ENCODE data around the gene ESPN.
A peak's percentile ranks its signal among the peaks of the same experiment; 100 is the strongest.

The ESPN gene

DNA sequence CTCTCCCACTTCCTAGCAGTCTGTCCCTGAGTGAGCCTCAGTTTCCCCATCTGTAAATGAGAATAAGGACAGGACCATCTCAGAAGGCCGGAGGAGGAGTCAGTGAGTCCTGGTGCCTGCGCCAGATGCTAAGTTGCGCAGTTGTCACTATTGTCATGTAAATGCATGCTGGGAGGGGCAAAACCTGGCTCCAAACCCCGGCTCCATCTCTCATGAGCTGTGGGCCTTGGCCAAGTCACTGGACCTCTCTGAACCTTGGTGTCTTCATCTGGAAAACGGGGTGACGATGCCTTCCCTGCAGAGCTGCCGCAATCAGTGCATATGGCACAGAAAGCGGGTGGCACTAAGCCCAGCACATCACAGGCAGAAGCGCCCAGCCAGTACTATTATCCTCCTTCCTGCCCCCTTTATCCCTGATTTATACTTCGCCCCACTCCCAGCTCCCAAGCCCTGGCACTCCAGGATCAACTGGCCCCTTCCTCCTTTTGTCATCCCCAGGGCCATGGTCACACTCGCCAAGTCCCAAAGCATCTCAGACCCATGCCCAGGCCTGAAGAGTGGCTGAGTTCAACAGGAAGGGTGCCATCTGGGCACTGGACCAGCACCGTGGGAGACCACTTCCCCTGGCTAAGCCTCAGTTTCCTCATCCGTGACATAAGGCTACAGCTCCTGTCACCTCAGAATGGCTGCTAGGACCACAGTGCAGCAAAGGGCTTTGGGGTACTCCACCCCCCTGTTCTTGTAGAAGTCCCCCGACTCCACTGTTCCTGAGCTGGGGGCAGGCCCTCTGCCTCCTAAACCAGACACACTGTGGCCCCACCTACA is 71.2 kb downstream of the ESPN start:
- DNase-seq (ENCODE audit: low read depth in 1 of 2, low spot score in 1 of 2): no peak

DNA sequence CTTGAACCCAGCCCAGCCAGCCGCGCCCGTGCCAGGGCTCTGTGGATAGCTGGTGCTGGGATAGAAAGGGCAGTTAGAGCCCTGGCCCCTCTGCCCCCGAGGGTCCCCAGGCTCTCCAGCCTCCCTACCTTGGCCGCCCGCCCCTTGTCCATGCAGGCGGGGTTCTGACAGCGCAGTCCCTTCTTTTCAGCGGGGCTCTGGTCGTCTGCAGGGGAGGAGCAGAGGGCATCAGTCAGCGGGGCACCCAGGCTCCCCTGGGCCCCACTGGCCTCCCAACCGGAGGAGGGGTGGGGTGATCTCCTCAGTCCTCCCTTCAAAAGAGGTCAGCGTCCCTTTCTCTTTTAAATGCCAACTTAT is 71.8 kb downstream of the ESPN start:
- no peak for DNase-seq (ENCODE audit: low read depth in 1 of 2, low spot score in 1 of 2)

DNA sequence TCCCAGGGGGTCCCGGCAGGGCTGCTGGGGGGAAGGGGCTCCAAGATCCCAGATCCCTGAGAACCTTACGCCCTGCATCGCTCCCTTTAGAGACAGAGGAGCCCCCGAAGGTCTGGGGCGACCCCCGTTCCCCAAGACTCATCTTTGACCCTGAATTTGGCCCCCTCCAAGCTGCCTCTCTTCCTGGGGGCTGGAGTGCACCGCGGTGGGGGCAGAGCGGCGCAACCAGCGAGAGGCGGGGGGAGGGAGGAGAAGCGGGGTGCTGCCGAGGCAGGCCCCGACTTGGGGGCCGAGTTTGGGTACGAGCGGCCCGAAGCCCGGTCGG is 72.3 kb downstream of the ESPN start:
- no peak for DNase-seq (ENCODE audit: low read depth in 1 of 2, low spot score in 1 of 2)

DNA sequence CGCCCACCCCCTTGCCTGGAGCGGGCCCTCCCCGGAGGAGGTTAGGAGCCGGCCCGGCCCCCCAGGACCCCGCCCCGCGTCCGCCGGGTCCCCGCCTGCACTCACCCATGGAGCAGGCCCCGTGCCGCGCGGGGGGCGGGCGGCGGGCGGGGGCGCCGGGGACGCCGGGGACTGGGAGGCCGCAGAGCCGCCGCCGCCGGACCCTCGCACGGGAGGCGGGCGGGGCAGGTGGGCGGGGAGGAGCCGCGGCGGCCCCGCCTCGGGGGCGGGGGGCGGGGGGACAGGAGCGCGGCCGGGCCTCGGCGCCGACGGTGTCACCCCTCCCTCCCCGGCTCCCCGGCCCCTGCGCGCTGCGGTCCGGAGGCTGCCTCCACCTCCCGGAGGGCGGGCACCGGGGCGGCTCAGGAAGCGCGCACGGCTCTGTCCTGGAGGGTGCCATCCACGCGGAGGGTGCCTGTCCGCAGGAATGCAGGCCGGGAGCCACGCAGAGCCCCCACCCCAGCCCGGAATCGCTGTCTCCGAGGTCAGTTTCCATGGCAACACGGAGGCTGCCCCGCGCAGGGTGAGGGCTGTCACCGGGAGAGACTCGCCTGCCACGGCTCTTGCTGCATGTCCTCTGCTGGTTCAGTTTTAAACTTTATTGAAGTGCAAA is 72.8 kb downstream of the ESPN start:
- peak; percentile 23 to 38 for DNase-seq (ENCODE audit: low read depth in 1 of 2, low spot score in 1 of 2)

DNA sequence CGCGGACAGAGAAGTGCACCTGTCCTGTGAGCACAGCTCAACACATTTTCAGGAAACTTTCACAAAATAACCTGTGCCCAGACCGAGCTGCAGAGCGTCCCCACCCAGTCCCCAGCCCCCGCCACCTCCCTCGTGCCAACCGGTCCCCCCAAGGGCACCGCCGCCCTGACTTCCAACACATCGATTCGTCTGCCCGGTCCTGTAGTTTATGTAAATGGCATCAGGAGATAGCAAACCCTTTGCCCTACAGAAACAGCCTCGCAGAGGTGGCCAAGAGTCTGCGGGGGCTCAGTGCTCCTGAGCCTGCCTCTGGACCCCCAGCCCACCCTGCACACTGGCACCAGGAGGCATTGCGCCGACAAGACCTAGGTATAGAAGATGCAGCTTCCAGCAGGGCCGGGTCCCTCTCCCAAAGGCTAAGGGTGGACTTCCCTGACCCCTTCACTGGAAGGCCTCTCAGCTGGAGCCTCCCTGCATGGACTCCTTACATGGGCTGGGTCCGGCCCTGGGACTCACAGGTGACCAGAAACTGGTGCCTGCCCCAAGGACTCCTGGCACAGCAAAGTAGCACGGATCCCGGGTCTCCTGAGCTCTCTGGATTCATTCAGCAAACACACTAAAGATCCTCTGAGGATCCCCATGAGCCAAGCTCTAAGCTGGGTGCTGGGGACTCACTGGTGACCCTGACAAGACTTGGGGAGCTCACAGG is 73.4 kb downstream of the ESPN start:
- DNase-seq (ENCODE audit: low read depth in 1 of 2, low spot score in 1 of 2): no peak

DNA sequence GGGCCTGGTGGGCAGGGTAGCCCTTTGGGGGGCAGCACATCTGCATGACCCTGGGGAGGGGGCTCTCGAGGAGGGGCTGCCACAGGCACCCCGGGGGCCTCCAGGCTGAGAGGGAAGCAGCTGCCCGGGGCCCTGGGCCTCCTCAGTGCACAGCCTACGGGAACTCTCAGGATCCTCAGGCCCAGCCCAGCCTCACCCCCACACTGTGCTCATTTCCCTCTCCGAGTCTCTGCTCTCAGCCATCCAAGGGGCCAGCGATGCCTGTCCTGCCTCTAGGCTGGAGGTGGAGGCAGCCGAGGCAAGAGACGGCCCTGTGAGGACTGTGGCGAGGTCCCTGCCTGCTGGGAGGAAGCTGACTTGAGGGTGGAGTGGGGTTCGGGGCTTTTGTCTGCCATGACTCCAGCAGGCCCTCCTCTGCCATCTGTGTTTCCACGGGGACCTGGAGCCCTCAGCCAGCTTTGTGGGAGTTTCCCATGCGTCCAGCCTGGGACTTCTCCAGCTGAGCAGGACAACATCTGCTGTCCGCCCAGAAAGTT is 74.1 kb downstream of the ESPN start:
- DNase-seq (ENCODE audit: low read depth in 1 of 2, low spot score in 1 of 2): no peak

DNA sequence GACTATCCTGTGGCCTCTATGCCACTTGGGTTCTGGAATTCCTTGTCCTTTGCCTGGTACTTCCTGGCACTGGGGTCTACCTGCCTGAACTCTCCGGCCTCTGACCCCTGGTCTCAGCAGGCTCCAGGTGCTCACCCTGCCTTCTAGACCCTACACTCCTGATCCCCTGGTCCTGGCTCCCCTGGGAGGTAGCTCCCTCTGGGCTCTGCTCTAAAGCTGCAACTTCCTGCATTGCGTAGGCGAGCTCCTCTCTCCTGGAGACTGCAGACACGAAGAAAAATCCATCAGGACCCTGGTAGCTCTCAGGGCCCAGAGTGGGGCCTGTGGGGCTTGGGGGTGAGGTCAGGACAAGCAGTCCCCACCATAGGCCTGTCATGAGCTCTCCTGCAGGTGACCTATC is 74.7 kb downstream of the ESPN start:
- no peak for DNase-seq (ENCODE audit: low read depth in 1 of 2, low spot score in 1 of 2)

DNA sequence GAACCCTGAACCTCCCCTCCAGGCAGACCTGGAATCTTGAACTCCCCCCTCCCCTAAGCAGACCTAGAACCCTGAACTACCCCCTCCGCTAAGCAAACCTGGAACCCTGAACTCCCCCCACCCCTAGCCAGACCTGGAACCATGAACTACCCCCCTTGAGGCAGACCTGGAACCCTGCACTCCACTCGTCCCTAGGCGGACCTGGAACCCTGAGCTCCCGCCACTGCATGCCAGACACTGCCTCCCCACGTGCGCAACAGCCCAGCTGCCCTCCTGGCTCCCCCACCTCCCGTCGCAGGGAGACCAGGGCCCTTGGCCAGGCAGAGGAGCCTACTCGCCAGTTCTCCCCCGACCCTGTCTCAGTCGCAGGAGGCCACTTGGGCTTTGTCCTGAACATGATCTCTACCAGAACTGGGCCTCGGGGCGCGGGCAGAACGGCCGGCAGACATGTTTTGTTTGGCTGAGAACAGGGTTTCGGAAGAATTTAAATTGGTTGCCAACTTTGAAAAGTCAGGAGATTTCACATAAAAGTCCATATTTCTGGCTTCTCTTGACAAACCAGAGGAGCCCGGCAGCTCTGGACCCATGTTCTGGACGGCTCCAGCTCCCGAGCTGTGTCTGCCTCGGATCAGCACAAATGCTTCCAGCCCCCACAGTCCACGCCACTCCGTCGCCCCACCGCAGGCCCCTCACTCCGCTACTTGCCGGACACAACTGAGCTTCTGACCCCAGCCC is 76.1 kb downstream of the ESPN start:
- no peak for DNase-seq (ENCODE audit: low read depth in 1 of 2, low spot score in 1 of 2)

DNA sequence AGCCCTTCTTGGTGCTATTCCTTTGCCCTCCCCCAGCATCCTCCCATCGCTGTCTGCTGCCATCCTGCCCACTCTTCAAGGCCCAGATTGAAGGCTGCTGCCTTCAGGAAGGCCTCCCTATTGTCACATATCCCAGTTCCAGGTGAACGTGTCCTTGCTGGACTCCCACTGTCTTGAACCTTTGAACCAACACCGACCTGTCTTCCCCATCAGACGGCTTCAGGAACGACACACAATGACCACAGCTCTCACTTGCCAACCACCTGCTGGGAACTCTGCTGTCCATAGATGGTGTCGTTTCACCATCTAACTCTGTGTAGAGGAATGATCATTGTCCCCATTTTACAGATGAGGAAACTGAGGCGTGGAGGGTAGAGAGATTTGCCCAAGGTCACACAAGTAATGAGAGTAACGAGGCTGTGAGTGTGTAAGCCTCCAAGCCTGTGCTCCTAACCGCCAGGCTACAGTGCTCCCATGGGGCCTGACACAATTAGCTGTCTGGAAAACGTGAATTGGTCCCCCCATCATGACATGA is 76.8 kb downstream of the ESPN start:
- DNase-seq (ENCODE audit: low read depth in 1 of 2, low spot score in 1 of 2): no peak

DNA sequence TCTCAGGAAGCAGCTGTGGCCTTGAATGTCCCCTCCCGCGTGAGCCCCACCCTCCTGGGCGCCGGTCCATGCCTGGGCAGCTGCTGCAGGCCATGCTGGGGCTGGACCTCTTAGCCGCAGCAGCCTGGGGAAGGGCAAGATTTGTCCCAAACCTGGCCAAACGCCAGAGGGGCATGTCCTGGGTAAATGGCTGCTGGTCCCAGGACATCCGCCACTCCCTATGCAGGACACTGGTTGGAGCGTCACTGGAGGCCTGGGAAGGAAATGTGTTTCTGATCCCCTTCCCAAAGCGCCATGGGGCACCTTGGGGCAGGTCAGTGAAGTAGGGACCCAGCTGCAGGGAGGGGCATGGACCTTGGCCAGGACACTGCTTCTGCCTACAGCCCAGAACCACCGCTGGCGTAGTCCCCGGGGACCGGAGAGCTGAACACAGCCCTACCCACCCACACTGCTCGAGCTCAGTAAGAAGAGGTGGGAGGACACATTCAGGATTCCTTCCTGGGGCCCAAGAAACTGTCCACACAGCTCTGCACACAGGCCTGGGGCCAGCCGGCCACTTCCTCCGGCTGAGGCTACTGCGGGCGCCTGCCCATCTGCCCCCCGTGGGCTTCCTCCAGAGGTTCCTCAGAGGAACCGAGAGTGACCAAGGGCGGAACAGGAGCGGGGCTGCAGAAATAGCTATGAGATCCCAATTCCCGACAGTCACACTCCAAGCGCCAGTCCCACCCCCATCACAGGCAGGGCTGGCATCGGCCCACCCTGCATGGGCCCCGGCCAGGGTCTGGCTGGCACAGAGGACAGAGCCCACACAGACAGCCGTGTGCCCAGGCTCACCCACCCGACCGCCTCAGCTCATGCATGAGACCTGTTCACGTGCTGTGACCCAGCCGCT is 77.7 kb downstream of the ESPN start:
- DNase-seq (ENCODE audit: low read depth in 1 of 2, low spot score in 1 of 2): no peak

DNA sequence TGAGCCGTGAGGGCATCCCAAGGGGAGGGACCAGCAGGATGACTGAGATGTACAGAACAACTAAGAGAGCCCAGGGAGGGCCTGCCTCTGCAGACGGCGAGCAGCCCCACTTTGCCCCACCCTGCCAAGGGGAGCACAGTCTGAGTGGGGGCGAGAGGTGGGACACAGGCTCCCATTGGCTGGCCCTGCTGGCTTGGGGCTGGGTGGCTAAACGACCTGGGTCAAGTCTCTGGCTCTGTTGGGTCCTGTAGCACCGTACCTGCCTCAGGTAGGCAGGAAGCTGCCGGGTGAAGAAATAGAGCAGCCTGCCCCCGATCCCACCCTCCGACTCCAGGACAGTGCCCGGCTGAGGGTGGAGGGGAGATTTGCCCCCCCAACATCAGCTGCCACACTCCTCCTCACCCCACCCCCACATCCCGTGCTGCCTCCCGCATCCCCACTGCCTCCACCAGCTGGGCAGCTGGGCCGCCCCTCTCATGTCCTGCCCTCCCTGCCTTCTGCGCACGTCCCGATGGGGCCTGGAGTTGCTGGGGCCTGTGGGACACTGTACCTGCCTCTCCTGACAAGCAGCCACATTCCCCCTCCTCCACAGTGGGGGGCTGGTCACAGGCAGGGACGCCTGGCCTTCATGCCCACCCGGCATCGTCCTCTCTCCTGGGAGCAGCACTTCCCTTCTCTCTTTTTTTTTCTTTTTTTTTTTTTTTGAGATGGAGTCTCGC is 79.5 kb downstream of the ESPN start:
- DNase-seq (ENCODE audit: low read depth in 1 of 2, low spot score in 1 of 2): no peak

DNA sequence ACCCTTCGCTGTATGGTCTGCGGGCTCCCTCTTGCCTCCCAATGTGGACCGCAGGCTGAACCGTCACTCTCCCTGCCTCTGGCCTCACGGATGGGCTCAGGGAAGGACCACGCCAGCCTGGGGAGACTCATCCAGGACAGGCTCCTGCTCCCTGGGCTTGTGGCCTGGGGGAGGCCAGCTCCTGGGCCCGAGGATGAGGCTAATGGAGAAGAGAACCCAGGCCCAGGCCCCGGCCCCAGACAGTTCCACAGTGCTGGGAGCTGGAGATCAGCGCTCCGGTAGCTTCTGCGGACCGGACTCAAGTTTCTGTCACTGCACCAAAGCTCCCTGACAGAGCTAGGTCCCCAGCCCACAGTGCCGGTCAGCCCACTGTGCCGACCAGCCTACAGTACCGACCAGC is 80.3 kb downstream of the ESPN start:
- no peak for DNase-seq (ENCODE audit: low read depth in 1 of 2, low spot score in 1 of 2)

DNA sequence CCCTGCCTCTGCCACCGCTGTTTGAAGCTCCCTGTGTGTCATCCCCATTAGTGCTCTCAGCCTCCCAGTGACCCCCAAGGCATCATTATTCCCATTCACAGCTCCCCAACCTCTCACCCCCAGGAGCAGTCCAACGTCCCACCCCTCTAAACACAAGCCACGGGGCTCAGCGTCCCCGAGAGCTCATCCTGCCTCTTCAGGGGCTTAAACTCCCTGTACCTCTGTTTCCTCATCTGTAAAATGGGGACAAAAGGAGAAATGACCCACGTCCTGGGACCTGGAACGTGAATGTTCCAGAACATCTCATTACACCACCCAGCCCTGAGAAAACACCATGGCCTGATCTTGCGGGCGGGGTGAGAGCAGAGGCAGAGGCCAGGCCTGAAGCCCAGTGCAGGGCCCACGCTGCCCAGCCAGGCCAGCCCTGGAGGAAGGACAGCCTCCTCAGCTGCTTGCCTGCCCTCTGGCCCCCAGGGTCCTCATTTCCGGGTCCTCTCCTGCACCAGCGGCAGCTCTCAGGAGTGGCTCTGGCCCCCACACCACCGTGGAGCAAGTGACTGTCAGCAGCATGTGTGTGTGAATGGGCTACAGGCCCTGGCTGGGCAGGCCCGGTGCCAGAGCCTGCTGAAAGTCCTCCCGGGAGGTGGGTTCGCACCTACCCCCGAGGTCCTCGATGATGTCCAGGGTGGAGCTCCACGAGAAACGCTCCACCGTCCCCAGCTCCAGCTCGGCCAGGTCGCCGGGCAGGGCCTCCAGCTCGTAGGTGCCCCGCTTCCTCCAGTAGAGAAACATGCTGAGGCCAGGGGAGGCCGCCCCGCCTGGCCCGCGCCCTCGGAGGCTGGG is 81.0 kb downstream of the ESPN start:
- DNase-seq (ENCODE audit: low read depth in 1 of 2, low spot score in 1 of 2): no peak

DNA sequence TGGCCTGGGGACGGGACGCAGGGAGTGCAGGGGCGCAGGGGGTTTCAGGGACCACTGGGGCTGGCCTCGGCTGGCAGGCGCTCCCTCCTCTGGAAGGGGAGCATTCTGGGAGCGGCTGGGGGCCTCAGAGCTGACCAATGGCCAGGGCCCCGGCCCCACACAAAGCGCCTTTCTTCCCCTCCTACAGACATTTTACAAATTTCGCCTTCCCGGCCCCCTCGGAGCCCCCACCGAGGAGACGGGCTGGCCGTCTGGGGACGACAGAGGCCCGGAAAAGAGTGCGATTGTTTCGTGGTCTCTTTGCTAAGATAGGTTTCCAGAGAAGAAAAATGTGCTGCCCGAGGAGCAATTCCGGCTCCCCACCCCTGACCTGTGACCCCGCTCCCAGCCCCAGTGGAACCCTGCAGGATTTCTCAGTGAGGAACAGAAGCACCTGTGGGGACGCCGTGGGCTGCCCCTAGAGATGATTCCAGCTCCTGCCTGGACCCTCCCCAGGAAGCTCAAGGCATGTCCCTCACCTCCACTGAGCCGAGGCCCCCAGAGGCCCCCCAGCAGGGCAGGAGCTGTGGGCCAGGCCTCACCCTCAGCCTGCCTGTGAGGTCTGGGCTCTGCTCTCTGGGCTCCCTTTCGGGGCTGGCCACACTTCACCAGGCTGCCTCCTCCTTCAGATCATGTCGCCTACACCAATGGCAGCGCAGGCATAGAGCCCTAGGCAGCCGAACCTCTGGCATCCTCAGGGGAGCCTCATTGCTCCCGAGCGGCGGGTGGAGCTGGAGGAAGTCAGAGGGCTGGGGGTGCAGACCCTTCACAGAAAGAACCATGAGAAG is 81.8 kb downstream of the ESPN start:
- no peak for DNase-seq (ENCODE audit: low read depth in 1 of 2, low spot score in 1 of 2)

DNA sequence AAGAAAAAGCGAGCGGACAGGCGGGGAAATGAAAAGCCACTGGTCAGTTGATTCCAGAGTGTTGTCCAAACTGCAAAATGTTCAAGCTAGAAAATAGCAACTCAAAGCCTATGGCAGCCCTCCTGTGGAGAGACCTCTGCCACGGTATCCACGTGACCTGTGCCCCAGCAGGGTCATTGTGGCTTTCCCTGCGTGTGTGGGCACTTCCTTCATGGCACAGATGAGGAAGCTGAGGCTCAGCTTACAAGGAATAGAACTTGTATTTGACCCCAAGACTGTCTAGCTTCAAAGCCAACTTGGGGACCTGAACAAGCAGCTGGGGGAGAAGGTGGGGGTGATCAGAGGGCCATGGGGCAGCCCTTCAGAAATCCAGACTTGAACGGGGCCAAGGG is 82.5 kb downstream of the ESPN start:
- DNase-seq (ENCODE audit: low read depth in 1 of 2, low spot score in 1 of 2): no peak

DNA sequence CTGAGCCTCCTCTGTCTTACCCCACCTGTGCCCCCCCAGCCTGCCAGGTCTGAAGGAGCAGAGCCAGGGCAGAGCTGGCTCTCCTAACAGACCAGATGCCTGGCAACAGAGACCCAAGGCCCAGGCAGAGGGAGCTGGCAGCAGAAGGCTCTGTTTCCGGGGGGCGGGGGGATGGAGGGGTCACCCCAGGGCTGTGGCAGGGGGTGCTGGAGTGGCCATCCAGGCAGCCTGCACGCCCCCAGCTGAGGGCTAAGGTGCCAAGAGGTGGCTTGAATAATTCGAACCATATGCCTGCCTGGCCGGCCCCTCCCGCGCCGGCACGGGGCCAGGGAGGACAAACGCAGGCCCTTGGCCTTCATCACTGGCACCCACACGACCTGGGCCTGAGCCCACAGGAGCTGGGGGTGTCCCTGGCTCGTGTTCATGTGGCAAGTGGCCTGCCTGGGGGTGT is 82.9 kb downstream of the ESPN start:
- no peak for DNase-seq (ENCODE audit: low read depth in 1 of 2, low spot score in 1 of 2)

DNA sequence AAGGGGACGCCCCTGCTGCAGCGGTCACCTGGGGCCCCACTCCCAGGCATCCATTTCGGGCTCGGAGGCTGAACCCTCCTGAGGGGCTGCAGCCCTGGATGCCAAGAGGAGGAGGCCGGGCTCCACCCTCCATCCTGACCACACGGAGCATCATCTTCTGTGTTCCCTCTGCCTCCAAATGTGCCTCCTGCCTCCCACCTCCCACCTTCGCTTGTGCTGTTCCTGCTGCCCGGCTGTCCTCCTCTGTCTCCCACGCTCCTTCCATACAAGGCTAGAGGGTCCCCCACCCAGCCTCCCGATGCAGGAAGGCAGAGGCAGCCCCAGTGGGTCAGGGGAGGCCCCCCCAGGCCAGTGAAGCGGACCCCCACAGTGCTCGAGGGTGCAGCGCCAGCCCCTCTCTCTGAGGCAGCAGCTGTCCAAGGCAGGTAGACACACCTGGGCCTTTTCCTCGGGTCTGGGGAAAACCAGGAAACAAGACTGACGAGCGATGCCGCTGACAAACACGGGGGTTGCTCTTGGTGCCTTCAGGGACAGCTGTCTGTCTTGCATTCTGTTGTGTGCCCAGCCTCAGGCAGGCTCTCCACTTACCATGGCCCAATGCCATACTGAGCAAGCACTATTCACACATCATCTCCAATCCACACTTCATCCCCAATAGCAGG is 83.7 kb downstream of the ESPN start:
- DNase-seq (ENCODE audit: low read depth in 1 of 2, low spot score in 1 of 2): no peak

Measured in activated T-helper 1 cell treated with anti-CD3 and anti-CD28 coated beads, Interleukin-2, amount 50 U/mL, for 16 hours (primary cell).